ENCODE data around the gene POTEG.
"Not testable (repeated sequence)": the region's sequence is repeated elsewhere in the genome, so short reads cannot be mapped to it uniquely, and the experiment has no call there.

Gene POTEG

GRCh38 chr14:19374451-19374903 is 59.7 kb downstream of the POTEG start:
- H3K4me3 ChIP-seq (ENCODE audit: insufficient read depth, low read depth, low read length); H3K27ac ChIP-seq (ENCODE audit: insufficient read depth, low read depth, low read length, poor library complexity, severe bottlenecking); H3K4me1 ChIP-seq (ENCODE audit: control insufficient read depth, insufficient read depth, low read length); H3K27me3 ChIP-seq (ENCODE audit: control insufficient read depth, insufficient read depth, low read length, poor library complexity, severe bottlenecking); H3K36me3 ChIP-seq (ENCODE audit: control insufficient read depth, insufficient read depth, low read length); H3K9me3 ChIP-seq (ENCODE audit: control insufficient read depth, low read length): not testable (repeated sequence)
- WGBS, 2 experiments, result 81 to 84% methylated on average over 13 of the region's 13 CpGs

GRCh38 chr14:19372813-19373500 is 61.2 kb downstream of the POTEG start:
- H3K4me3 ChIP-seq (ENCODE audit: insufficient read depth, low read depth, low read length); H3K9me3 ChIP-seq (ENCODE audit: control insufficient read depth, low read length); H3K4me1 ChIP-seq (ENCODE audit: control insufficient read depth, insufficient read depth, low read length); H3K27ac ChIP-seq (ENCODE audit: insufficient read depth, low read depth, low read length, poor library complexity, severe bottlenecking); H3K27me3 ChIP-seq (ENCODE audit: control insufficient read depth, insufficient read depth, low read length, poor library complexity, severe bottlenecking); H3K36me3 ChIP-seq (ENCODE audit: control insufficient read depth, insufficient read depth, low read length): not testable (repeated sequence)
- 84% methylated on average over 49 of the region's 49 CpGs for WGBS, 2 experiments

GRCh38 chr14:19371767-19372166 is 62.4 kb downstream of the POTEG start:
- H3K27ac ChIP-seq (ENCODE audit: insufficient read depth, low read depth, low read length, poor library complexity, severe bottlenecking); H3K4me3 ChIP-seq (ENCODE audit: insufficient read depth, low read depth, low read length); H3K4me1 ChIP-seq (ENCODE audit: control insufficient read depth, insufficient read depth, low read length); H3K27me3 ChIP-seq (ENCODE audit: control insufficient read depth, insufficient read depth, low read length, poor library complexity, severe bottlenecking); H3K9me3 ChIP-seq (ENCODE audit: control insufficient read depth, low read length); H3K36me3 ChIP-seq (ENCODE audit: control insufficient read depth, insufficient read depth, low read length): not testable (repeated sequence)
- WGBS, 2 experiments, result 87 to 90% methylated on average over 8 of the region's 16 CpGs

GRCh38 chr14:19362803-19363202 is 71.3 kb downstream of the POTEG start:
- 80 to 97% methylated on average over 3 of the region's 16 CpGs for WGBS, 2 experiments
- H3K4me3 ChIP-seq (ENCODE audit: insufficient read depth, low read depth, low read length); H3K36me3 ChIP-seq (ENCODE audit: control insufficient read depth, insufficient read depth, low read length): not testable (repeated sequence)

GRCh38 chr14:19362323-19362722 is 71.8 kb downstream of the POTEG start:
- not testable (repeated sequence) for H3K4me1 ChIP-seq (ENCODE audit: control insufficient read depth, insufficient read depth, low read length); H3K36me3 ChIP-seq (ENCODE audit: control insufficient read depth, insufficient read depth, low read length); H3K9me3 ChIP-seq (ENCODE audit: control insufficient read depth, low read length); H3K4me3 ChIP-seq (ENCODE audit: insufficient read depth, low read depth, low read length); H3K27ac ChIP-seq (ENCODE audit: insufficient read depth, low read depth, low read length, poor library complexity, severe bottlenecking); H3K27me3 ChIP-seq (ENCODE audit: control insufficient read depth, insufficient read depth, low read length, poor library complexity, severe bottlenecking)
- WGBS, 2 experiments, result 86 to 94% methylated on average over 6 to 10 of the region's 18 CpGs

More at GRCh38 chr14:19362803-19363202, 71.3 kb downstream of the POTEG start:
- not testable (repeated sequence) for H3K27me3 ChIP-seq (ENCODE audit: control insufficient read depth, insufficient read depth, low read length, poor library complexity, severe bottlenecking); H3K4me1 ChIP-seq (ENCODE audit: control insufficient read depth, insufficient read depth, low read length); H3K27ac ChIP-seq (ENCODE audit: insufficient read depth, low read depth, low read length, poor library complexity, severe bottlenecking); H3K9me3 ChIP-seq (ENCODE audit: control insufficient read depth, low read length)

GRCh38 chr14:19361636-19362253 is 72.4 kb downstream of the POTEG start:
- not testable (repeated sequence) for H3K36me3 ChIP-seq (ENCODE audit: control insufficient read depth, insufficient read depth, low read length); H3K4me1 ChIP-seq (ENCODE audit: control insufficient read depth, insufficient read depth, low read length); H3K9me3 ChIP-seq (ENCODE audit: control insufficient read depth, low read length); H3K27me3 ChIP-seq (ENCODE audit: control insufficient read depth, insufficient read depth, low read length, poor library complexity, severe bottlenecking); H3K4me3 ChIP-seq (ENCODE audit: insufficient read depth, low read depth, low read length); H3K27ac ChIP-seq (ENCODE audit: insufficient read depth, low read depth, low read length, poor library complexity, severe bottlenecking)
- 91 to 94% methylated on average over 6 of the region's 38 CpGs for WGBS, 2 experiments

- 85 to 89% methylated on average over 5 to 6 of the region's 34 CpGs for WGBS, 2 experiments
- not testable (repeated sequence) for H3K4me1 ChIP-seq (ENCODE audit: control insufficient read depth, insufficient read depth, low read length); H3K27me3 ChIP-seq (ENCODE audit: control insufficient read depth, insufficient read depth, low read length, poor library complexity, severe bottlenecking); H3K27ac ChIP-seq (ENCODE audit: insufficient read depth, low read depth, low read length, poor library complexity, severe bottlenecking); H3K36me3 ChIP-seq (ENCODE audit: control insufficient read depth, insufficient read depth, low read length); H3K9me3 ChIP-seq (ENCODE audit: control insufficient read depth, low read length); H3K4me3 ChIP-seq (ENCODE audit: insufficient read depth, low read depth, low read length)
Observed at GRCh38 chr14:19360937-19361635, 73.1 kb downstream of the POTEG start.
